Measurements from ENCODE around the gene FAF1. TPM values are rescaled to one million over a fixed set of nuclear protein-coding genes. Genes with fewer than 3 reads are reported as not detected.

Gene FAF1
- total RNA-seq, 1 donor from 2014 or later = 54.3 TPM

GRCh38 chr1:50412813-50413476, 547.1 kb downstream of the FAF1 start:
- Mint-ChIP-seq H3K36me3 (ENCODE audit: low read depth, unreplicated experiment) (peaks cover 3% of the 10 kb centered on the region), H3K27ac (ENCODE audit: unreplicated experiment) (no peak overlapping the region), H3K4me3 (ENCODE audit: unreplicated experiment) (no peak overlapping the region), H3K4me1 (ENCODE audit: unreplicated experiment) (peaks cover 12% of the 10 kb centered on the region), H3K9me3 (ENCODE audit: unreplicated experiment) (no peaks in the 10 kb centered on the region), H3K27me3 (ENCODE audit: unreplicated experiment) (peaks cover 27% of the 10 kb centered on the region)
- TF ChIP-seq CTCF (IDR thresholded peaks at IDR 0.05; ENCODE audit: unreplicated experiment) = no peak
- DNase-seq (ENCODE audit: low spot score) = no peak

- Mint-ChIP-seq H3K36me3 (ENCODE audit: low read depth, unreplicated experiment) (no peaks in the 10 kb centered on the region), H3K9me3 (ENCODE audit: unreplicated experiment) (no peaks in the 10 kb centered on the region), H3K27me3 (ENCODE audit: unreplicated experiment) (peaks cover 1% of the 10 kb centered on the region), H3K4me3 (ENCODE audit: unreplicated experiment) (no peak overlapping the region), H3K4me1 (ENCODE audit: unreplicated experiment) (no peaks in the 10 kb centered on the region), H3K27ac (ENCODE audit: unreplicated experiment) (no peak overlapping the region)
- no peak for DNase-seq (ENCODE audit: low spot score)
- no peak for TF ChIP-seq CTCF (IDR thresholded peaks at IDR 0.05; ENCODE audit: unreplicated experiment)
These were observed 554.3 kb downstream of the FAF1 start for GRCh38 chr1:50405814-50406213.

GRCh38 chr1:50393522-50394120, 566.4 kb downstream of the FAF1 start:
- H3K9me3 Mint-ChIP-seq (ENCODE audit: unreplicated experiment) = no peaks in the 10 kb centered on the region
- TF ChIP-seq CTCF (IDR thresholded peaks at IDR 0.05; ENCODE audit: unreplicated experiment) = no peak
- DNase-seq (ENCODE audit: low spot score) = no peak
- no peaks in the 10 kb centered on the region for H3K36me3 Mint-ChIP-seq (ENCODE audit: low read depth, unreplicated experiment)
- H3K27me3 Mint-ChIP-seq (ENCODE audit: unreplicated experiment) = no peaks in the 10 kb centered on the region
- H3K4me1 Mint-ChIP-seq (ENCODE audit: unreplicated experiment) = peaks cover 10% of the 10 kb centered on the region
- peak overlapping the region; percentile 91 for H3K27ac Mint-ChIP-seq (ENCODE audit: unreplicated experiment)
- no peak overlapping the region for H3K4me3 Mint-ChIP-seq (ENCODE audit: unreplicated experiment)

Other genes starting within 250 kb of the FAF1 start
- not detected for gene CDKN2C, start 10.0 kb upstream of the FAF1 start, total RNA-seq (ENCODE audit: unreplicated experiment)
- not detected for gene C1orf185, start 142.0 kb upstream of the FAF1 start, total RNA-seq (ENCODE audit: unreplicated experiment)

Measured in endothelial cell (in vitro differentiated cells).